GM21737 (cell line): ENCODE measurements around the gene CYBA.

Experiments used
- ATAC-seq: cut with Tn5 transposase; IDR thresholded peaks from one replicate; pipeline ENCODE4 v1.9.1; 2021; ENCODE audit warnings: mild to moderate bottlenecking, moderate library complexity; ENCODE audit not compliant: unreplicated experiment

The CYBA gene

DNA sequence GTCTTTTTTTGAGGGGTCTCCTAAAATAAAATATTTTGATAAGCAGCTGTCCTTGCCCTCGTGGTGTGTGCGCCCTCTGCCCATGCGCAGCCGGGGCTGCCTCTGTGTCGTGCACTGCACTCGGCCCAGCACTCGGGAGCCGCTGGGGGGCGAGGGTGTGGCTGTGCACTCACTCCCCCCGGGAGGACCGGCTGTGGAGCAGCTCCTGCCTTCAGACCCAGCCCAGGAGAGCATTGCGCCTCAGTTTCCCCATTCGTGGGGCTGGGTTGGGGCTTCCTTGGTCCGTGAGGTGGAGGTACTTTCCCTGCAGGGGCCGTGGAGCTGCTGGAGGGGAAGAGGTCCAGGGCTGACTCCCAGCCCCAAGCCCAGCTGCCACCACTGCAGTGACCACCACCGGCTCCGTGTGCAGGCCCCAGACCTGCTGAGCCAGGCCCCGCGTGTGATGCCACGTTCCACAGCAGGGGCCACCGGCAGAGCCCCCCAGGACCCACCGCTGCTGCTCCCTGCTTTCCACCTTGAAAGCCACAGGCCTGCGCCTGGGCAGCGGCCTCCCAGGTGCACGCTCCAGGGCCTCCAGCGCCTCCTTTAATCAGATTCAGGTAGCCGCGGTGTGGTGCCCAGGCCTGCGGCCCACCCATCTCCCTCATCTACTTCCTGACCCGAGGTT, 18.8 kb downstream of the CYBA start:
- no peak for ATAC-seq

DNA sequence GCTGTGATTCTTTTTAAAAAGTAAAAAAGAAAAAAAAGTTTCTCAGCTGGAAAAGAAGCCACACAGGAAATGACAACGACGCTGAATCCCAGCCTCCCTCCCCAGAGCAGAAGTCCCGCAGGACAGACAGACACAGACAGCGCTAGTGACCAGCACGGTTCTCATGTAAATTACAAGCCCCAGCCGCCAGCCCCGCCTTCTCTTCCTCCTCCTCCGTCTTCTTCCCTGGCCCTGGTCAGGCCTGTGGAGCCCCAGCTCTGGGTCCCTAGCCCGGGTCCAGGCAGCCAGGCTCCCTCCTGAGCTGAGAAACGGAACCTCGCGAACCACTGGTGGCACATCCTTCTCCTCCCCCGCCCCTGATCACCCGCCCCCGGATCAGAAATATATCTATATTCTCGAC, 19.5 kb downstream of the CYBA start:
- ATAC-seq, result no peak

GRCh38 chr16:88630941-88631340, 19.9 kb downstream of the CYBA start:
- no peak for ATAC-seq

GRCh38 chr16:88630433-88630832, 20.4 kb downstream of the CYBA start:
- ATAC-seq, result no peak

GRCh38 chr16:88629835-88630234, 21.0 kb downstream of the CYBA start:
- no peak for ATAC-seq

DNA sequence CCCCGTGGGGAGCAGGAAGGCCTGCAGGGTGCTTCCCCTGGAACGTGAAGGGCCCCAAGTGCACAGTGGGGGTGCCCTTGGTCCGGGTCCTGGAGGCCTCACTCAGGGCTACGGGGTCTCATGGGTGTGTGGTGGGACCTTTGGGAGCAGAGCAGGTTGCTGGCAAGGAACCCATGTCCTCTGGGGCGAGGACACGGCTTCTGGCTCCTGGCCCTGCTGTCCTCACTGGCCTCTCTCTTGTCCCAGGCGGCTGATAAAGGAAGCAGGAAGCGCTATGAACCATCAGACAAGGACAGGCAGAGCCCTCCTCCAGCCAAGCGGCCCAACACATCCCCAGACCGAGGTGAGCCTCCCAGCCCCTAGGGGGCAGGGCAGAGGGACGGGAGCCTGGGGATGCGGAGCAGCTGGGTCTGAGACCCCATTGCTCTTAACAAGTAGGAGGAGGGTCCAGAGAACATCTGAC, 22.3 kb downstream of the CYBA start:
- no peak for ATAC-seq

DNA sequence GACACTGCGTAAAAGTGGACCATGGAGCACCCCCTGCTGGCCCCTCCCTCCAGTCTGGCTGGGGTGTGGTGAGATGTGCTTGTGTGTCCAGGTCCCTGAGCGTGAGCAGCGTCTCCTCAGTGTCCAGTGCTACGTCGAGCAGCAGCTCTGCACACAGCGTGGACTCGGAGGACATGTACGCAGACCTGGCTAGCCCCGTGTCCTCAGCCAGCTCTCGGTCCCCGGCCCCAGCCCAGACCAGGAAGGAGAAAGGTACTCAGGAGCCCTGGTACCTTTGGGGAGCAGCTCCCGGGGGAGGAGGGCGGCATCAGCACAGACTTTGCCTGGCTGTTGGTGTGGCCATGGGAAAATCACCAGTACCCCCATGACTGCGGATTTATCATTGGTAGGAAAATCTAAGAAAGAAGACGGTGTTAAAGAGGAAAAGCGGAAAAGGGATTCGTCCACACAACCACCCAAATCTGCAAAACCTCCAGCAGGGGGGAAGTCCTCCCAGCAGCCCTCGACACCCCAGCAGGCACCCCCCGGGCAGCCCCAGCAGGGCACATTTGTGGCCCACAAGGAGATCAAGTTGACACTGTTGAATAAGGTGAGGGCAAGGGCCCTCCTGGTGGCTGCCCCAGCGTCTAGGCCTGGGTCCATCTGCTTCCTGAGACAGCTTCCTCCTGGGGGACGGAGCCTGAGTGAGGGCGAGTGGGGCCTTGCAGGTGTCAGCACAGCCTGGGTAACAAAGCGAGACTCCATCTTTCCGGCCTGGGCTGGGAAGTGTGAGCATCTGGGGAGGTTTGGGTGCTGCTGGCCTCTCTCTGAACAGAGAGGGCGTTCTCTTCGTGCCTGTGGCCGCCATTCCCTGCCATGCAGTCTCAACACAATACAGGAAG, 23.1 kb downstream of the CYBA start:
- no peak for ATAC-seq

DNA sequence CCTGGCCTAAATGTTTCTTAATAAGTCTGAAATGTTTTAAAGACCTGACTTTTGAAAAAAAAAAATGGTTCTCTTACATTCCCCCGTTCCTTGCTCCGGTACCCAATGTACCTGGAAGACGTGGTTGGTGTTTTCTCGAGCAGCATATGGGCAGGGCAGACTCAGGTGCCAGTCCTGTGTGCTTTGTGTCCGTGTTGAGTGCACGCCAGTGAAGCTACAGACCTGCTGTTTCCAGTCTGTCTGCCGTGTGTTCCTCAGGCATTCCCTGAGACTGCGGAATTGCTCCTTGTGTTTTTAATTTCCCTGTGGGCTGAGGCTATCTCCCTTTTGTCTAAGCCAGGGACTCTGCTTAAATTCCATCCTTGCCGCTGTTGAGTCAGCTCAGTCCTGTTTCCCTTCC, 24.2 kb downstream of the CYBA start:
- no peak for ATAC-seq

- ATAC-seq, result no peak
Observed at GRCh38 chr16:88624977-88625576, 25.8 kb downstream of the CYBA start.

GRCh38 chr16:88624481-88624880, 26.4 kb downstream of the CYBA start:
- no peak for ATAC-seq

DNA sequence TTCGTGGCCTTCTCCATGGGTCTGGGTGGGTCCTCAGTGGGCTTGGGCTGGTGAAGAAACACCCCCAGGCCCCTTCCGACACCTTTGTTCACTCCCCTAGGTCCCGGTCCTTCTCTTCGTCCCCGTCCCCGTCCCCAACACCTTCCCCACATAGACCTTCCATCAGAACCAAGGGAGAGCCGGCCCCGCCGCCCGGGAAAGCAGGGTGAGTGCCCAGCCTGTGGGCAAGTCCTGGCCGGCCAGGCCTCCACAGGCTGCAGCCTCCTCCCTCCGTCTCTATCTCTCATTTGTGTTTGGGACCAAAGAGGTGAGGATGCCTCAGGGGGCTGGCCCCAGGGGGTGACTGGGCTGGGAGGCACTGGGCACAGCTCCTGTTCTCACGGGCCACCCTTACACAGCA, 27.0 kb downstream of the CYBA start:
- ATAC-seq, result no peak

GRCh38 chr16:88622866-88623265, 28.0 kb downstream of the CYBA start:
- ATAC-seq, result no peak

GRCh38 chr16:88622125-88622524, 28.7 kb downstream of the CYBA start:
- ATAC-seq, result no peak

DNA sequence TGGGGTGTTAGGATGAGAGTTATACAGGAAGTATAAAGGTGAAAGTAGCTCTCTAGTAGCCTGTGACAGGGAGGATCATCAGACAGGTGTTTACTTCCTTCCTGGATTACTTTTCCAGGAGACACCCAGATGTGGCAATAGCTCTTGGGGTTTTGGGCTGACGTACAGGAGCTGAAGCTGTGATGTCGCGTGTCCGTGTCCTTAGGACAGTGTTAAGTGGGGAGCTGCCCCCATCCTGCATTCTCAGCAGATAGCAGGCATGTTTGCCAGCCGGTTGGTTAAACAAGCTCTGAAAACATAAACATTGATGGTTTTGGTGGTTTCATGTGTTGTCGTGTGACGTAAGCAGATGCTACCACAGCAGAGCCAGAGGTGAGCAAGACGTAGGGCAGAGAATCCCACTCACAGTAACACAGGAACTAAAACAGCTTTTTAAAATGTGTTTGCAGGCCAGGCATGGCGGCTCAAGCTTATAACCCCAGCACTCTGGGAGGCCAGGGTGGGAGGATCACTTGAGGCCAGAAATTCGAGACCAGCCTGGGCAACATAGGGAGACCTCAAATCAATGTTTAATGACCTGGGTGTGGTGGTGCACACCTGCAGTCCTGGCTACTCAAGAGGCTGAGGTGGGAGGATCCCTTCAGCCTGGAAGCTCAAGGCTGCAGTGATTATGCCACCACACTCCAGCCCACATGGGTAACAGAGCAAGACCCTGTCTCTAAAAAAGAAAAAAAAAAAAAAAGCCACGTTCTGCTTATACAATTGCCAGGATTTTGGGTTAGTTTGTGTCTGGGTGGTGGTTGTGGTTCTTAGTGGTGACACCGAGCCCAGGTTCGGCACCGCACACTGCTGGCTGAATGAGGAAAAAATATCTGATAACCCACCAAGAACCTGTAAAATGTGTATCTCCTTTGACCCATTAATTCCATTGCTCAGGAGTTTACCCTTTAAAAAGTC, 30.7 kb downstream of the CYBA start:
- ATAC-seq, result no peak

GRCh38 chr16:88618956-88619667, 31.7 kb downstream of the CYBA start:
- ATAC-seq, result no peak

- no peak for ATAC-seq
Observed at GRCh38 chr16:88618182-88618955, 32.5 kb downstream of the CYBA start.

GRCh38 chr16:88617268-88618031, 33.4 kb downstream of the CYBA start:
- no peak for ATAC-seq

DNA sequence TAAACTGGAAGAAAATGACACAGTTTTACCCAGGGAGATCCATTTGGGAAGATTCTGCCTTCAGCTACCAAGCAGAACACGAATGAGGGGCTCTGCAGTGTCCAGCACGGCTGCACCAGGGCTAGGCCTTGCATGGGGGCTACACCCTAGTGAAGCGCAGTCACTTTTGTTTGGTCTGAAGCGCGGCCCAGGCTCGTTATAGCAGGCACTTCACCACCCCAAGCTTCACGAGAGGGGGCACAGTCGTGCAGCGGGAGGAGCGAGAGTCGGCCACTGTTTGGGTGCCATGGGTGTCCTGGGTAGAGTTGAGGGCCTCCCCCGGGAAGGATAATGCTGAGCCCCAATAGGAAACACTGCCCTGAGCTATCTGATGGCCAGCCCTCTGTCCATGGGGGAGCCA, 34.1 kb downstream of the CYBA start:
- ATAC-seq, result no peak

- no peak for ATAC-seq
Observed at GRCh38 chr16:88616320-88616719, 34.5 kb downstream of the CYBA start.
